ENCODE data around the gene TPCN1. TPM values are rescaled to one million over a fixed set of nuclear protein-coding genes. Genes with fewer than 3 reads are reported as not detected.

TPCN1 gene
- total RNA-seq, 3 donors from 2014 or later (not counting 1 experiment from before 2014, with no cell fraction given) = 7.2 to 21.4 (median 10.7) TPM

DNA sequence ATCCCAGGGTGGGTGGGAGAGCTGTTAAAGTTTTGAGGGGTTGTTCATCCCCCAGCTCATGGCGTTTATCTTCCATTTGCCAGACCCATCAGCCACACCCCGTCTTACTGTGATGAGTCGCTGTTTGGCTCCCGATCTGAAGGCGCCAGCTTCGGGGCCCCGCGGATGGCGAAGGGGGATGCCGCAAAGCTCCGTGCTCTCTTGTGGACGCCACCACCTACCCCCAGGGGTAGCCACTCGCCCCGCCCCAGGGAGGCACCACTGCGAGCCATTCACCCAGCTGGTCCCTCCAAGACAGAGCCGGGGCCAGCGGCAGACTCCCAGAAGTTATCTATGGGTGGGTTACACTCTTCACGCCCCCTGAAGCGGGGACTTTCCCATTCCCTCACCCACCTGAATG, 30.0 kb upstream of the TPCN1 start:
- Histone ChIP-seq H3K27ac (ENCODE audit: low read length) (no peak overlapping the region), H3K27me3 (ENCODE audit: control insufficient read depth, insufficient read depth, low read length) (no peaks in the 10 kb centered on the region), H3K4me3 (ENCODE audit: low read length) (no peak overlapping the region), H3K9me3 (ENCODE audit: control insufficient read depth, insufficient read depth, low read length) (no peaks in the 10 kb centered on the region), H3K4me1 (ENCODE audit: control insufficient read depth, insufficient read depth, low read length) (peaks cover 9% of the 10 kb centered on the region), H3K36me3 (ENCODE audit: control insufficient read depth, insufficient read depth, low read length) (peaks cover 21% of the 10 kb centered on the region)
- H3K27ac Mint-ChIP-seq = no peak overlapping the region
- no peaks in the 10 kb centered on the region for H3K9me3 Mint-ChIP-seq
- no peak overlapping the region for H3K4me3 Mint-ChIP-seq
- peaks cover 7% of the 10 kb centered on the region for H3K36me3 Mint-ChIP-seq
- intact Hi-C loops (cut with micrococcal nuclease) = loop anchor here (10.0 kb wide), 1 partner anchor 144 kb away; the partner anchor contains the start of gene SLC8B1
- WGBS (ENCODE audit: insufficient coverage) = 96% methylated on average over 19 of the region's 19 CpGs
- ATAC-seq (no peak), DNase-seq (no peak)
- peaks cover 18 to 19% of the 10 kb centered on the region in 2 donors for H3K4me1 Mint-ChIP-seq
- H3K27me3 Mint-ChIP-seq (ENCODE audit: low read depth in 2 of 2) = no peaks in the 10 kb centered on the region
- TF ChIP-seq, protein P1, sequence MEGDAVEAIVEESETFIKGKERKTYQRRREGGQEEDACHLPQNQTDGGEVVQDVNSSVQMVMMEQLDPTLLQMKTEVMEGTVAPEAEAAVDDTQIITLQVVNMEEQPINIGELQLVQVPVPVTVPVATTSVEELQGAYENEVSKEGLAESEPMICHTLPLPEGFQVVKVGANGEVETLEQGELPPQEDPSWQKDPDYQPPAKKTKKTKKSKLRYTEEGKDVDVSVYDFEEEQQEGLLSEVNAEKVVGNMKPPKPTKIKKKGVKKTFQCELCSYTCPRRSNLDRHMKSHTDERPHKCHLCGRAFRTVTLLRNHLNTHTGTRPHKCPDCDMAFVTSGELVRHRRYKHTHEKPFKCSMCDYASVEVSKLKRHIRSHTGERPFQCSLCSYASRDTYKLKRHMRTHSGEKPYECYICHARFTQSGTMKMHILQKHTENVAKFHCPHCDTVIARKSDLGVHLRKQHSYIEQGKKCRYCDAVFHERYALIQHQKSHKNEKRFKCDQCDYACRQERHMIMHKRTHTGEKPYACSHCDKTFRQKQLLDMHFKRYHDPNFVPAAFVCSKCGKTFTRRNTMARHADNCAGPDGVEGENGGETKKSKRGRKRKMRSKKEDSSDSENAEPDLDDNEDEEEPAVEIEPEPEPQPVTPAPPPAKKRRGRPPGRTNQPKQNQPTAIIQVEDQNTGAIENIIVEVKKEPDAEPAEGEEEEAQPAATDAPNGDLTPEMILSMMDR (IDR thresholded peaks at IDR 0.05) = no peak

DNA sequence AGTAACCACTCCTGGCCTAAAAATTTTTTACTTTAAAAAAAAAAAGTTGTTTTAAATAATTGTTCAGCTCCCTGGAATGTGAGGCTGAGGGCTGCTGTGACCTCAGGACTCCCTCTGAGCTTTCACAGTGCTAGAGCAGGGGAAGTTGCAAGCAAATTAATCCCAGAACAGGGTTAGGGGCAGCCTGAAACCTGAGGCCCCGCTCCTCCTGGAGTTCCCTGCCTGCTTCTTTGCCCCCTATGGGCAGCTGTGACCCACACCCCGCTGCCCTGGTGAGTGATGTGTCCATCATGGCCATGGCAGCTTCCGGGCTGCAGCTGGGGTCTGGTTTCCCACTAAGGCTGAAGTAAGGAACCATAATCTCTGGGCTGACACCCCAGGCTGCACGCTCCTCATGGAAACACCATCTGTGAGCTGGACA, 26.3 kb upstream of the TPCN1 start:
- Histone ChIP-seq H3K4me3 (ENCODE audit: low read length) (no peak overlapping the region), H3K9me3 (ENCODE audit: control insufficient read depth, insufficient read depth, low read length) (no peaks in the 10 kb centered on the region), H3K27ac (ENCODE audit: low read length) (no peak overlapping the region), H3K27me3 (ENCODE audit: control insufficient read depth, insufficient read depth, low read length) (no peaks in the 10 kb centered on the region), H3K4me1 (ENCODE audit: control insufficient read depth, insufficient read depth, low read length) (peaks cover 7% of the 10 kb centered on the region), H3K36me3 (ENCODE audit: control insufficient read depth, insufficient read depth, low read length) (peaks cover 21% of the 10 kb centered on the region)
- intact Hi-C loops (cut with micrococcal nuclease) = loop anchor here (5.0 to 10.0 kb wide), 2 partner anchors 37 to 140 kb away; partner anchors contain the start of gene SLC8B1
- Mint-ChIP-seq H3K27ac (no peak overlapping the region), H3K36me3 (no peaks in the 10 kb centered on the region), H3K27me3 (ENCODE audit: low read depth in 2 of 2) (no peaks in the 10 kb centered on the region), H3K9me3 (no peaks in the 10 kb centered on the region), H3K4me3 (no peak overlapping the region), H3K4me1 (no peaks in the 10 kb centered on the region)
- DNase-seq = no peak
- TF ChIP-seq, protein P1 (IDR thresholded peaks at IDR 0.05) = no peak
- 95% methylated on average over 4 of the region's 4 CpGs for WGBS (ENCODE audit: insufficient coverage)
- ATAC-seq = no peak

DNA sequence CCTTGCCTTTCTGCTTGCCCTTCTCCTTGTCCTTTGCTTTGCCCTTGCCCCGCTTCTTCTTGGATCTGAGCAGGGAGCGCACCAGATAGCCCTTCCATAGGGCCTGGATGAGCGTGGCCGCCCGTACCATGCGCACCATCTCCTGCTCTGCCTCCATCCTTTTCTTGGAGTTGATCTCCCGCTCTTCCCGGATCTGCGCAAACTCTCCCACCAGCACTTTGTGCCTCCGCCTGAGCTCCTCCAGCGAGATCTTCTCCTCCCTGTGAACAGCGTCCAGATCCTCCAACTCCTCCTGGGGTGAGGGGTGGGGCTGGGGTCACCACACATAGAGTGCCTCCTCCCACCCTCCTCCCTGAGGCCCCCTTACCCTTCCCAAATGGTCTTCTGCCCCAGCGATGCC, 25.7 kb upstream of the TPCN1 start:
- H3K27me3 ChIP-seq (ENCODE audit: control insufficient read depth, insufficient read depth, low read length) = no peaks in the 10 kb centered on the region
- no peaks in the 10 kb centered on the region for H3K27me3 Mint-ChIP-seq (ENCODE audit: low read depth in 2 of 2)
- peaks cover 19% of the 10 kb centered on the region for H3K36me3 ChIP-seq (ENCODE audit: control insufficient read depth, insufficient read depth, low read length)
- ATAC-seq (no peak), DNase-seq (no peak)
- TF ChIP-seq, protein P1 (IDR thresholded peaks at IDR 0.05) = no peak
- no peak overlapping the region for H3K4me3 Mint-ChIP-seq
- H3K27ac ChIP-seq (ENCODE audit: low read length) = no peak overlapping the region
- 99% methylated on average over 10 of the region's 13 CpGs for WGBS (ENCODE audit: insufficient coverage)
- no peaks in the 10 kb centered on the region for H3K4me1 Mint-ChIP-seq
- H3K9me3 ChIP-seq (ENCODE audit: control insufficient read depth, insufficient read depth, low read length) = no peaks in the 10 kb centered on the region
- no peak overlapping the region for H3K27ac Mint-ChIP-seq
- H3K4me3 ChIP-seq (ENCODE audit: low read length) = no peak overlapping the region
- H3K4me1 ChIP-seq (ENCODE audit: control insufficient read depth, insufficient read depth, low read length) = peaks cover 9% of the 10 kb centered on the region
- no peaks in the 10 kb centered on the region for H3K36me3 Mint-ChIP-seq
- no peaks in the 10 kb centered on the region for H3K9me3 Mint-ChIP-seq
- intact Hi-C loops (cut with micrococcal nuclease) = loop anchor here (5.0 to 10.0 kb wide), 2 partner anchors 37 to 139 kb away; partner anchors contain the start of gene SLC8B1

DNA sequence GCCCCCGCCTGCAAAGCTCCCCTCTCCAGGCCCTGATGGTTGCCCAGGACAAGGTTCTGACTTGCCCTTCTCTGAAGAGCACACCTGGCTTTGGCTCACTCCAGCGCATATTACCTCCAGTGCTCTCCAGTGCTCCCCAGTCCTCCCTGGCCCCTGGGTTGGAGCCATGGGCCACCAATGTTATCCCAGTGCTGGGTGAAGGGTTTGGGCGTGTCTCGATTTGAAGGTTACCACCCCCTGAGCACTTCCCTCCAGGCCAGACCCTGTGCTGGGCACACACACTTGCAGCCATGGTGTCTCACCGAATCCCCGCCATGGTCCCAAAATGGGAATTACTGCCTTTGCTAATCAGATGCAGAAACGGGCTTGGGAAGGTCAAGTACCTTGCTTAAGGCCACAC, 24.7 kb upstream of the TPCN1 start:
- H3K9me3 ChIP-seq (ENCODE audit: control insufficient read depth, insufficient read depth, low read length) = no peaks in the 10 kb centered on the region
- no peak overlapping the region for H3K4me3 Mint-ChIP-seq
- H3K4me1 ChIP-seq (ENCODE audit: control insufficient read depth, insufficient read depth, low read length) = peaks cover 10% of the 10 kb centered on the region
- H3K9me3 Mint-ChIP-seq = no peaks in the 10 kb centered on the region
- H3K27ac ChIP-seq (ENCODE audit: low read length) = no peak overlapping the region
- no peaks in the 10 kb centered on the region for H3K36me3 Mint-ChIP-seq
- intact Hi-C loops (cut with micrococcal nuclease) = loop anchor here (5.0 to 10.0 kb wide), 2 partner anchors 36 to 138 kb away; partner anchors contain the start of gene SLC8B1
- no peak overlapping the region for H3K4me3 ChIP-seq (ENCODE audit: low read length)
- TF ChIP-seq, protein P1 (IDR thresholded peaks at IDR 0.05) = no peak
- DNase-seq (no peak), ATAC-seq (no peak)
- peaks cover 10% of the 10 kb centered on the region for H3K36me3 ChIP-seq (ENCODE audit: control insufficient read depth, insufficient read depth, low read length)
- WGBS (ENCODE audit: insufficient coverage) = 91% methylated on average over 7 of the region's 7 CpGs
- no peak overlapping the region for H3K27ac Mint-ChIP-seq
- H3K4me1 Mint-ChIP-seq = no peaks in the 10 kb centered on the region
- no peaks in the 10 kb centered on the region for H3K27me3 ChIP-seq (ENCODE audit: control insufficient read depth, insufficient read depth, low read length)
- H3K27me3 Mint-ChIP-seq (ENCODE audit: low read depth in 2 of 2) = no peaks in the 10 kb centered on the region

Data from natural killer cell (primary cell).